HEK293 (cell line): ENCODE data around the gene AGAP5.

Experiments used
- CTCF ChIP-seq: fragments of 450-650 bp; formaldehyde crosslinking; IDR thresholded peaks from 2 replicates; pipeline ENCODE4 v1.5.1; 2016; ENCODE audit warnings: missing biosample characterization, missing genetic modification characterization
- ELK4 ChIP-seq: IDR thresholded peaks from 2 replicates; pipeline ENCODE4 v1.6.1; 2011; ENCODE audit warnings: mild to moderate bottlenecking, low read depth, low read length, borderline replicate concordance
- GLIS1 ChIP-seq: fragments of 450-650 bp; formaldehyde crosslinking; IDR thresholded peaks from 2 replicates; pipeline ENCODE4 v1.5.1; 2016; ENCODE audit warnings: missing biosample characterization, missing genetic modification characterization
- MZF1 ChIP-seq: fragments of 450-650 bp; formaldehyde crosslinking; IDR thresholded peaks from 2 replicates; pipeline ENCODE4 v1.5.1; 2017; ENCODE audit warnings: missing biosample characterization, missing genetic modification characterization, borderline replicate concordance
- REST ChIP-seq: fragments of 450-650 bp; formaldehyde crosslinking; IDR thresholded peaks from 2 replicates; pipeline ENCODE4 v1.5.1; 2016; ENCODE audit warnings: missing biosample characterization, missing genetic modification characterization
- ZBTB1 ChIP-seq: fragments of 450-650 bp; formaldehyde crosslinking; IDR thresholded peaks from 2 replicates; pipeline ENCODE4 v1.5.1; 2016; ENCODE audit warnings: missing biosample characterization, missing genetic modification characterization
- ZBTB20 ChIP-seq: fragments of 450-650 bp; formaldehyde crosslinking; IDR thresholded peaks from 2 replicates; pipeline ENCODE4 v1.5.1; 2016; ENCODE audit warnings: missing biosample characterization, missing genetic modification characterization
- ZBTB26 ChIP-seq: fragments of 450-650 bp; formaldehyde crosslinking; optimal IDR thresholded peaks from 2 replicates; pipeline ENCODE3; 2016; ENCODE audit warnings: missing biosample characterization, mild to moderate bottlenecking, missing genetic modification characterization
- ZBTB7A ChIP-seq: fragments of 450-650 bp; formaldehyde crosslinking; IDR thresholded peaks from 2 replicates; pipeline ENCODE4 v1.5.1; 2016; ENCODE audit warnings: low read depth, missing biosample characterization, missing genetic modification characterization
- ZEB2 ChIP-seq: fragments of 450-650 bp; formaldehyde crosslinking; IDR thresholded peaks from 2 replicates; pipeline ENCODE4 v1.5.1; 2016; ENCODE audit warnings: missing biosample characterization, missing genetic modification characterization
- ZNF19 ChIP-seq: fragments of 450-650 bp; formaldehyde crosslinking; IDR thresholded peaks from 2 replicates; pipeline ENCODE4; 2016; ENCODE audit warnings: missing biosample characterization, missing genetic modification characterization, low read depth
- ZNF2 ChIP-seq: fragments of 450-650 bp; formaldehyde crosslinking; IDR thresholded peaks from 2 replicates; pipeline ENCODE4 v1.5.1; 2016; ENCODE audit warnings: missing biosample characterization, missing genetic modification characterization
- ZNF214 ChIP-seq: fragments of 450-650 bp; formaldehyde crosslinking; IDR thresholded peaks from 2 replicates; pipeline ENCODE4 v1.5.1; 2017; ENCODE audit warnings: missing biosample characterization, mild to moderate bottlenecking, missing genetic modification characterization, borderline replicate concordance
- ZNF239 ChIP-seq: fragments of 450-650 bp; formaldehyde crosslinking; IDR thresholded peaks from 2 replicates; pipeline ENCODE4 v1.5.1; 2016; ENCODE audit warnings: missing biosample characterization, missing genetic modification characterization
- ZNF324 ChIP-seq: fragments of 450-650 bp; formaldehyde crosslinking; IDR thresholded peaks from 2 replicates; pipeline ENCODE4 v1.5.1; 2016; ENCODE audit warnings: missing biosample characterization, missing genetic modification characterization
- ZNF423 ChIP-seq: fragments of 450-650 bp; formaldehyde crosslinking; IDR thresholded peaks from 2 replicates; pipeline ENCODE4 v1.5.1; 2016; ENCODE audit warnings: missing biosample characterization, missing genetic modification characterization
- ZNF449 ChIP-seq: fragments of 450-650 bp; formaldehyde crosslinking; IDR thresholded peaks from 2 replicates; pipeline ENCODE4 v1.5.1; 2017; ENCODE audit warnings: missing biosample characterization, mild to moderate bottlenecking, missing genetic modification characterization, moderate library complexity
- ZNF473 ChIP-seq: fragments of 450-650 bp; formaldehyde crosslinking; IDR thresholded peaks from 2 replicates; pipeline ENCODE4 v1.5.1; 2017; ENCODE audit warnings: missing biosample characterization, missing genetic modification characterization
- ZNF48 ChIP-seq: fragments of 450-650 bp; formaldehyde crosslinking; IDR thresholded peaks from 2 replicates; pipeline ENCODE4 v1.5.1; 2016; ENCODE audit warnings: missing biosample characterization, missing genetic modification characterization
- ZNF501 ChIP-seq: fragments of 450-650 bp; formaldehyde crosslinking; IDR thresholded peaks from 2 replicates; pipeline ENCODE4 v1.5.1; 2016; ENCODE audit warnings: missing biosample characterization, missing genetic modification characterization
- ZNF555 ChIP-seq: fragments of 450-650 bp; formaldehyde crosslinking; conservative IDR thresholded peaks from 2 replicates; pipeline ENCODE4 v1.5.1; 2017; ENCODE audit warnings: missing biosample characterization, mild to moderate bottlenecking, missing genetic modification characterization, inconsistent platforms
- ZNF580 ChIP-seq: fragments of 450-650 bp; formaldehyde crosslinking; IDR thresholded peaks from 2 replicates; pipeline ENCODE4 v1.5.1; 2016; ENCODE audit warnings: missing biosample characterization, missing genetic modification characterization
- ZNF600 ChIP-seq: fragments of 450-650 bp; formaldehyde crosslinking; IDR thresholded peaks from 2 replicates; pipeline ENCODE4 v1.5.1; 2016; ENCODE audit warnings: missing biosample characterization, missing genetic modification characterization
- ZNF624 ChIP-seq: fragments of 450-650 bp; formaldehyde crosslinking; IDR thresholded peaks from 2 replicates; pipeline ENCODE4 v1.5.1; 2017; ENCODE audit warnings: missing biosample characterization, missing genetic modification characterization
- ZNF76 ChIP-seq: fragments of 450-650 bp; formaldehyde crosslinking; IDR thresholded peaks from 2 replicates; pipeline ENCODE4; 2016; ENCODE audit warnings: low read depth, missing biosample characterization, missing genetic modification characterization, borderline replicate concordance
- ZNF776 ChIP-seq: fragments of 450-650 bp; formaldehyde crosslinking; IDR thresholded peaks from 2 replicates; pipeline ENCODE4 v1.5.0; 2017; ENCODE audit warnings: missing biosample characterization, missing genetic modification characterization, borderline replicate concordance

Gene AGAP5

GRCh38 chr10:73625004-73625883 is 72.7 kb downstream of the AGAP5 start (continued):
- TF ChIP-seq REST (tag by site-specific recombination) (peak; percentile 56; the same call in 1 of the 2 replicates), GLIS1 (tag by site-specific recombination) (peak; percentile 60), MZF1 (tag by site-specific recombination) (peak; percentile 88), ZEB2 (tag by site-specific recombination) (peak; percentile 32; the same call in 1 of the 2 replicates), ZNF324 (0 out of 2 replicates have a peak, but pooled peaks have one; percentile 45), ZBTB7A (tag by site-specific recombination) (peak; percentile 87), ZBTB26 (tag by site-specific recombination) (peak; percentile 61), ZNF76 (tag by site-specific recombination) (peak; percentile 81), ZNF239 (tag by site-specific recombination) (0 out of 2 replicates have a peak, but pooled peaks have one; percentile 29), ZBTB20 (tag by site-specific recombination) (peak; percentile 79), ZNF473 (tag by site-specific recombination) (no peak), ELK4 (no peak), ZNF19 (tag by site-specific recombination) (no peak), ZNF776 (no peak), ZNF600 (peak; percentile 52), ZNF48 (tag by site-specific recombination) (no peak), ZNF449 (tag by site-specific recombination) (no peak), ZNF624 (tag by site-specific recombination) (no peak), CTCF (peak; percentile 55), ZNF501 (tag by site-specific recombination) (peak; percentile 54), ZBTB1 (tag by site-specific recombination) (peak; percentile 55; the same call in 1 of the 2 replicates), ZNF214 (no peak), ZNF423 (0 out of 2 replicates have a peak, but pooled peaks have one; percentile 38), ZNF2 (peak; percentile 62), ZNF555 (tag by site-specific recombination) (no peak), ZNF580 (tag by site-specific recombination) (0 out of 2 replicates have a peak, but pooled peaks have one; percentile 42)
